Umbilical cord (tissue), 2 donors: ENCODE measurements around the gene FAR1. TPM values are rescaled to one million over a fixed set of nuclear protein-coding genes. Genes with fewer than 3 reads are reported as not detected.
"Not testable (repeated sequence)": the region's sequence is repeated elsewhere in the genome, so short reads cannot be mapped to it uniquely, and the experiment has no call there.

Experiments
- DNase-seq: peaks from one replicate; pipeline ENCODE4 v3.0.0-alpha.2; 2015; ENCODE audit warnings: low spot score
- total RNA-seq: library from RNA; depleted of rRNA; stranded (reverse); fragments of >200 nt; gene quantifications from one replicate; pipeline ENCODE4 v1.2.3, GENCODE V29; 2014; ENCODE audit warnings: low replicate concordance; ENCODE audit not compliant: insufficient read depth

The FAR1 gene
- total RNA-seq = 54.7 TPM

- DNase-seq = peak; percentile 99
Observed at GRCh38 chr11:13668102-13668956, at the start of gene FAR1. Gene FAR1, plus strand, starts transcription at chr11:13668668. Its CDS starts 26,098 bp downstream, at chr11:13694766.

GRCh38 chr11:13620063-13620462 lies 48.4 kb upstream of the FAR1 start:
- DNase-seq = no peak

GRCh38 chr11:13626818-13627217 lies 41.6 kb upstream of the FAR1 start:
- DNase-seq = not testable (repeated sequence)

GRCh38 chr11:13628634-13629033 lies 39.8 kb upstream of the FAR1 start:
- DNase-seq = not testable (repeated sequence)

GRCh38 chr11:13629779-13630178 lies 38.7 kb upstream of the FAR1 start:
- no peak for DNase-seq

GRCh38 chr11:13635290-13635689 lies 33.2 kb upstream of the FAR1 start:
- no peak for DNase-seq

GRCh38 chr11:13635804-13636203 lies 32.7 kb upstream of the FAR1 start:
- DNase-seq = no peak

- DNase-seq = no peak
Observed at GRCh38 chr11:13637125-13638069, 31.1 kb upstream of the FAR1 start.

- DNase-seq = no peak
Observed at GRCh38 chr11:13638422-13638821, 30.0 kb upstream of the FAR1 start.

GRCh38 chr11:13644997-13645687 lies 23.3 kb upstream of the FAR1 start:
- DNase-seq = peak; percentile 33

GRCh38 chr11:13647391-13647790 lies 21.1 kb upstream of the FAR1 start:
- DNase-seq = no peak

- no peak for DNase-seq
Observed at GRCh38 chr11:13649619-13650018, 18.8 kb upstream of the FAR1 start.

GRCh38 chr11:13651515-13651914 lies 17.0 kb upstream of the FAR1 start:
- not testable (repeated sequence) for DNase-seq

- no peak for DNase-seq
Observed at GRCh38 chr11:13661074-13661623, 7.3 kb upstream of the FAR1 start.

- peak; percentile 30 for DNase-seq
Observed at GRCh38 chr11:13663631-13664071, 4.8 kb upstream of the FAR1 start.

GRCh38 chr11:13664351-13664750 lies 4.1 kb upstream of the FAR1 start:
- DNase-seq = no peak

- no peak for DNase-seq
Observed at GRCh38 chr11:13666708-13667107, 1.8 kb upstream of the FAR1 start.

- DNase-seq = peak; percentile 17
Observed at GRCh38 chr11:13667245-13667644, 1.2 kb upstream of the FAR1 start.

- no peak for DNase-seq
Observed at GRCh38 chr11:13667795-13668101, 720 bp upstream of the FAR1 start.

GRCh38 chr11:13668957-13669521 lies 571 bp downstream of the FAR1 start:
- DNase-seq = peak; percentile 32
